ENCODE data around the gene MCUB. TPM values are rescaled to one million over a fixed set of nuclear protein-coding genes. Genes with fewer than 3 reads are reported as not detected.

The MCUB gene
- total RNA-seq, 1 donor: 22.8 TPM

DNA sequence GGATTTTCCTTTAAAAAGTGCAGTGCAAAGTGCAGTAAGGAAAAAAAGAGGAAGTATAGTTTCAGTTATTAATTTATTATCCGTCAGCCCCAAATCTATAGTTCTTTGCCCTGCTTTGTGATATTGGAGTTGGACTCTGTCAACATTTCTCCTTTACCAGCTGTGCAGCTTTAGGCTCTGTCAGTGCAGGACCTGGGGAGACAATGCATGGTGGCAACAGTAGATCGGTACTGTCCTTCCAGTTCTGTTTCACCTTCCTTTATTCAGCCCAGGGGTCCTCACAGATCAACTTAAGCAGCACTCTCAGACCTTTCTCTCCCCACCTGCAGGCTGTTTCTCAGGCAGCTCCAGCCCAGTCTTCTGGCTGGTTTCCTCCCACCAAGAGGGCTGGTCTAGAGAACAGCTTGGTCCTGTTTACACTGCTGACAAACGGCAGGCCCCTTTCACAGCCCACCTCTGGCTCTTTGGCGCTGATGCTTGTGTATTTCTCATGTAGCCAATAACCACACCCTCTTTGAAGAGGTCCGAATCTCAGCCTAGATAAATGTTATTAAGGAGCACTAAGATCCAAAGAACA lies 71.6 kb downstream of the MCUB start:
- Histone ChIP-seq H3K27ac (ENCODE audit: low read depth, low read length) (no peak overlapping the region), H3K27me3 (ENCODE audit: insufficient read depth, low read length) (no peaks in the 10 kb centered on the region), H3K9me3 (ENCODE audit: low read depth, low read length) (no peaks in the 10 kb centered on the region), H3K36me3 (ENCODE audit: insufficient read depth, low read length) (no peaks in the 10 kb centered on the region), H4K20me1 (ENCODE audit: insufficient read depth, low read length) (no peaks in the 10 kb centered on the region), H3K4me3 (ENCODE audit: insufficient read depth, low read length) (no peak overlapping the region), H3K4me1 (ENCODE audit: insufficient read depth, low read length) (no peaks in the 10 kb centered on the region), H3K4me2 (ENCODE audit: insufficient read depth, low read length) (no peak overlapping the region), H2AFZ (ENCODE audit: low read length) (peak overlapping the region; percentile 49), H3K79me2 (ENCODE audit: insufficient read depth, low read length) (no peaks in the 10 kb centered on the region)
- no peak for DNase-seq (ENCODE audit: insufficient read length, low spot score, missing footprints)
- no peak for TF ChIP-seq CTCF (IDR thresholded peaks at IDR 0.05; ENCODE audit: extremely low read depth, low read depth, low read length)

DNA sequence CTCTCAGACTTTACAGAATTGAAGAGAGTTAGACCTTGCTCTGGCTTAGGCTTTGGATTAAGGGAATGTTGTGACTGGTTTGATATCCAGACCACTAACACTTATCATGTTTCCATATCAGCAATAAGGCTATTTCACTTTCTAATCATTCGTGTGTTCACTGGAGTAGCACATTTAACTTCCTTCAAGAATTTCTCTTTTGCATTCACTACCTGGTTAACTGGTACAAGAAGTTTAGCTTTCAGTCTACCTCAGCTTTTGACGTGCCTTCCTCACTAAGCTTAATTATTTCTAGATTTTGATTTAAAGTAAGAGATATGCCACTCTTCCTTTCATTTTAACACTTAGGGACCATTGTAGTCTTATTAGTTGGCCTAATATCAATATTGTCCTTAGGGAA lies 80.6 kb downstream of the MCUB start:
- H3K36me3 ChIP-seq (ENCODE audit: insufficient read depth, low read length): no peaks in the 10 kb centered on the region
- no peaks in the 10 kb centered on the region for H3K79me2 ChIP-seq (ENCODE audit: insufficient read depth, low read length)
- H3K4me3 ChIP-seq (ENCODE audit: insufficient read depth, low read length): no peak overlapping the region
- H3K4me1 ChIP-seq (ENCODE audit: insufficient read depth, low read length): no peaks in the 10 kb centered on the region
- no peak overlapping the region for H3K4me2 ChIP-seq (ENCODE audit: insufficient read depth, low read length)
- H3K27ac ChIP-seq (ENCODE audit: low read depth, low read length): no peak overlapping the region
- no peaks in the 10 kb centered on the region for H4K20me1 ChIP-seq (ENCODE audit: insufficient read depth, low read length)
- no peak for DNase-seq (ENCODE audit: insufficient read length, low spot score, missing footprints)
- no peak overlapping the region for H2AFZ ChIP-seq (ENCODE audit: low read length)
- TF ChIP-seq CTCF (IDR thresholded peaks at IDR 0.05; ENCODE audit: extremely low read depth, low read depth, low read length): no peak
- H3K9me3 ChIP-seq (ENCODE audit: low read depth, low read length): no peaks in the 10 kb centered on the region
- H3K27me3 ChIP-seq (ENCODE audit: insufficient read depth, low read length): no peaks in the 10 kb centered on the region

DNA sequence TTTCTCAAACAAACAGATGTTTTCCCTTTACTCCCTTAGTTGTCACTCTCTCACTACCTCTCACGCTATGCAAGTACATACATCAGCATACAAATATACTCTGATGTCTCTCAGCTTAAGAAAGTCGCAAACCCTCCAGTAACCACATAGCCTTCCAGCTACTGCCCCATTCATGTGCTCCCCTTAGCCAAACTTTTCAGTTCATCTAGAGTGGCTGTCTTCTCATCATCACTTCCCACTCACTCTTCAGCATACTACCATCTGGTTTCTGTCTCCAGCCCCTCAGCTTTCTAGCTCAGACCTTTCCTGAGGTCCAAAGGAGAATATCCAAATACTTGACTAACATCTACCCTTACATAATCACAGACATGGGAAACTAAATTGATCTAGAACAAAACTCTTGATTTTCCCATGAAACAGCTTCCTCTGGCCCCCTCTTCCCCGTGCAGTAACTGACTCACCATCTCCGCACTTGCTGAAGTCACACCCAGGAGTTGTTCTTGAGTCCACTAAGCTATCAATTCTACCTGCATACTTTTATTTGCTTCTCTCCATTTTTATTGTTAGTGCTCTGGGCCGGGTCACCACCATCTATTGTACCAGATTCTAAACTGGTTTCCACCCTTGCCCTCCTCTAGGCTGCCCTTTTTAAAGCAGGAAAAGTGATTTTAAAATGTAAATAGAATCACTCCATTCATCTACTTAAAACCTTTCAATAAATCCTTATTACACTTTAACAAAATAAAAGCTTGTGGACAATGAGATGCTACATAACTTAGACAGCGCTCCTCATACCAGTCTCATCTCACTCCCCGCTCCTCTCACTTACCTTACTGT lies 86.0 kb downstream of the MCUB start:
- no peaks in the 10 kb centered on the region for H4K20me1 ChIP-seq (ENCODE audit: insufficient read depth, low read length)

More for the DNA sequence above, 86.0 kb downstream of the MCUB start:
- Histone ChIP-seq H3K36me3 (ENCODE audit: insufficient read depth, low read length) (no peaks in the 10 kb centered on the region), H3K4me2 (ENCODE audit: insufficient read depth, low read length) (no peak overlapping the region), H3K27ac (ENCODE audit: low read depth, low read length) (no peak overlapping the region), H2AFZ (ENCODE audit: low read length) (no peak overlapping the region), H3K27me3 (ENCODE audit: insufficient read depth, low read length) (no peaks in the 10 kb centered on the region), H3K4me3 (ENCODE audit: insufficient read depth, low read length) (no peak overlapping the region), H3K79me2 (ENCODE audit: insufficient read depth, low read length) (no peaks in the 10 kb centered on the region), H3K4me1 (ENCODE audit: insufficient read depth, low read length) (no peaks in the 10 kb centered on the region), H3K9me3 (ENCODE audit: low read depth, low read length) (no peaks in the 10 kb centered on the region)
- no peak for DNase-seq (ENCODE audit: insufficient read length, low spot score, missing footprints)
- no peak for TF ChIP-seq CTCF (IDR thresholded peaks at IDR 0.05; ENCODE audit: extremely low read depth, low read depth, low read length)

Data from osteoblast (primary cell).